GM12878 (cell line): Measurements from ENCODE around the gene CHID1. TPM values are rescaled to one million over a fixed set of nuclear protein-coding genes. Genes with fewer than 3 reads are reported as not detected.

ENCODE experiments used
- ATAC-seq: fragments of 200-7000 bp; cut with Tn5 transposase; 3 replicates; pipeline ENCODE4 v1.9.1; 2020; ENCODE audit warnings: mild to moderate bottlenecking, moderate library complexity
- BruUV-seq: library from RNA; stranded (reverse); fragments of 400-500 nt; replicated peaks from 2 replicates; lab custom pipeline; 2021; lab: Mats Ljungman, UMichigan
- CTCF ChIA-PET: fragments of 300-600 bp; sonication (Branson Sonifier 250); formaldehyde crosslinking; extraction: SDS; loops from one replicate; lab custom pipeline; 2021; ENCODE audit warnings: inconsistent platforms; lab: Yijun Ruan, JAX
- POLR2A ChIA-PET: fragments of 350-600 bp; formaldehyde crosslinking; extraction: SDS; loops from one replicate; lab custom pipeline; 2021; ENCODE audit warnings: inconsistent platforms; lab: Charles Lee
- RAD21 ChIA-PET: fragments of 300-600 bp; sonication (Branson Sonifier 250); formaldehyde crosslinking; loops from one replicate; lab custom pipeline; 2023; ENCODE audit warnings: antibody characterized with exemption; ENCODE audit not compliant: unreplicated experiment; lab: Charles Lee
- SMC1A ChIA-PET: fragments of 300-600 bp; sonication (Branson Sonifier 250); formaldehyde crosslinking; loops from one replicate; lab custom pipeline; 2023; ENCODE audit not compliant: unreplicated experiment, uncharacterized antibody; lab: Charles Lee
- DNase-seq: peaks from one replicate; pipeline ENCODE4 v3.0.0-alpha.2; 2011; ENCODE audit warnings: low read depth, low spot score
- FAIRE-seq: peaks from 3 replicates; lab custom pipeline; 2011; peaks lifted over from hg19 to GRCh38; lab: Jason Lieb, UNC
- H2AFZ ChIP-seq: 2 replicates; pipeline ENCODE4 v1.6.0; 2011; ENCODE audit warnings: low read depth, low read length, control low read depth; ENCODE audit not compliant: control insufficient read depth
- H3K27ac ChIP-seq: 2 replicates; pipeline ENCODE4 v1.5.1; 2011; ENCODE audit warnings: control low read depth; ENCODE audit not compliant: control insufficient read depth, insufficient read depth
- H3K27me3 ChIP-seq, 2 experiments: replicated peaks in 1 of 2; 2 replicates each; pipeline versions ENCODE4 v1.6.0 to v1.6.1; 2011; ENCODE audit warnings: low read length in 1 of 2; ENCODE audit not compliant: control insufficient read depth in 2 of 2, insufficient read depth in 2 of 2
- H3K36me3 ChIP-seq, 2 experiments: 2 replicates each; pipeline ENCODE4 v1.5.1; 2011; ENCODE audit warnings: low read length in 1 of 2; ENCODE audit not compliant: control insufficient read depth in 2 of 2, insufficient read depth in 2 of 2
- H3K4me1 ChIP-seq: 2 replicates; pipeline ENCODE4 v1.6.1; 2011; ENCODE audit warnings: mild to moderate bottlenecking, low read length, moderate library complexity, mixed read lengths; ENCODE audit not compliant: control insufficient read depth, insufficient read depth
- H3K4me2 ChIP-seq: 2 replicates; pipeline ENCODE4 v1.6.0; 2011; ENCODE audit warnings: control low read depth; ENCODE audit not compliant: control insufficient read depth, insufficient read depth
- H3K4me3 ChIP-seq: fragments of 200-600 bp; sonication (generic); 2 replicates; pipeline ENCODE4 v1.5.1; 2016
- H3K79me2 ChIP-seq: 2 replicates; pipeline ENCODE4 v1.6.0; 2011; ENCODE audit warnings: low read length; ENCODE audit not compliant: control insufficient read depth, insufficient read depth
- H3K9ac ChIP-seq: 2 replicates; pipeline ENCODE4 v1.8.0; 2011; ENCODE audit warnings: low read length, control low read depth, mixed read lengths; ENCODE audit not compliant: control insufficient read depth, insufficient read depth
- H3K9me3 ChIP-seq: replicated peaks from 3 replicates; pipeline ENCODE4 v1.5.1; 2011; ENCODE audit warnings: mild to moderate bottlenecking, low read length; ENCODE audit not compliant: control insufficient read depth, insufficient read depth
- H4K20me1 ChIP-seq: 2 replicates; pipeline ENCODE4 v1.6.0; 2011; ENCODE audit not compliant: control insufficient read depth, insufficient read depth
- CEBPB ChIP-seq, 2 experiments: fragments of 150-350 bp in 1 of 2; IDR thresholded peaks; 2 replicates each; pipeline ENCODE4 v1.6.1; 2012 to 2014; ENCODE audit warnings: low read depth in 2 of 2, low read length in 2 of 2, borderline replicate concordance in 1 of 2, inconsistent platforms in 1 of 2
- CHD1 ChIP-seq: IDR thresholded peaks from 2 replicates; pipeline ENCODE4 v1.6.1; 2012; ENCODE audit warnings: low read depth, low read length, improper control_type of control experiment
- MEF2B ChIP-seq: fragments of 450-650 bp; IDR thresholded peaks from 2 replicates; pipeline ENCODE4 v1.6.1; 2018; ENCODE audit warnings: mild to moderate bottlenecking, moderate library complexity; ENCODE audit not compliant: partially characterized antibody, poor library complexity, severe bottlenecking
- NR2C1 ChIP-seq: fragments of 450-650 bp; IDR thresholded peaks from 2 replicates; pipeline ENCODE4 v1.6.1; 2017; ENCODE audit warnings: antibody characterized with exemption, mild to moderate bottlenecking, moderate library complexity
- SMARCA5 ChIP-seq: fragments of 450-650 bp; IDR thresholded peaks from 2 replicates; pipeline ENCODE4 v1.6.1; 2017; ENCODE audit warnings: mild to moderate bottlenecking
- SUPT20H ChIP-seq: IDR thresholded peaks from 2 replicates; pipeline ENCODE4 v1.6.1; 2011; ENCODE audit warnings: low read depth, mild to moderate bottlenecking, low read length, moderate library complexity, borderline replicate concordance; ENCODE audit not compliant: control insufficient read depth
- SUZ12 ChIP-seq: fragments of 200-600 bp; sonication (generic); IDR thresholded peaks from one replicate; pipeline ENCODE4 v1.6.1; 2018; ENCODE audit warnings: antibody characterized with exemption, mild to moderate bottlenecking; ENCODE audit not compliant: unreplicated experiment
- YBX1 ChIP-seq: fragments of 450-650 bp; IDR thresholded peaks from 2 replicates; pipeline ENCODE4 v1.6.1; 2016; ENCODE audit warnings: antibody characterized with exemption
- ZBTB4 ChIP-seq: fragments of 450-650 bp; formaldehyde crosslinking; IDR thresholded peaks from 2 replicates; pipeline ENCODE4 v1.4.0; 2022; ENCODE audit warnings: mild to moderate bottlenecking, moderate library complexity
- ZNF207 ChIP-seq: fragments of 450-650 bp; IDR thresholded peaks from 2 replicates; pipeline ENCODE4 v1.6.1; 2014; ENCODE audit warnings: antibody characterized with exemption, mild to moderate bottlenecking, borderline replicate concordance
- ZNF687 ChIP-seq: fragments of 450-650 bp; IDR thresholded peaks from 2 replicates; pipeline ENCODE4 v1.6.1; 2017; ENCODE audit warnings: mild to moderate bottlenecking, moderate library complexity
- WGBS: methylation state at CpG from one replicate; pipeline ENCODE4 v1.1.6; 2016; ENCODE audit warnings: low lambda C conversion rate; ENCODE audit not compliant: insufficient replicate concordance, insufficient coverage; ENCODE audit errors: missing lambda C conversion rate; 5-methylcytosine and 5-hydroxymethylcytosine counted together
- in situ Hi-C: fragments of 300-500 bp; cut with MboI; formaldehyde crosslinking; loops from 9 replicates; pipeline ENCODE4 v1.14.3; 2018; ENCODE audit warnings: mixed read lengths
- intact Hi-C: fragments of 100-400 bp; cut with micrococcal nuclease; formaldehyde crosslinking; loops from one replicate; pipeline ENCODE4 v1.14.2; 2022; ENCODE audit not compliant: unreplicated experiment
- polyA plus RNA-seq, 11 experiments: library from polyadenylated mRNA; depleted of rRNA in 4 of 11; unstranded in 6 of 11; stranded (reverse) in 5 of 11; fragments of >200 nt; fragmentation: Nextera tagmentation in 4 of 11; fragmentation: Illumina TruSeq in 1 of 11; extraction: Ambion mirVana in 4 of 11; extraction: Trizol in 1 of 11; gene quantifications; 1 replicate in 1 of 11; 2 replicates in 10 of 11; pipeline versions ENCODE4 v1.2.1 to v1.2.3, GENCODE V29; 2011 to 2016; ENCODE audit warnings: inconsistent platforms in 2 of 11, missing spikeins in 2 of 11, low read depth in 1 of 11
- total RNA-seq, 4 experiments: library from RNA; depleted of rRNA in 3 of 4; stranded (reverse); fragments of >200 nt in 3 of 4; fragmentation: Illumina TruSeq in 1 of 4; extraction: Trizol in 1 of 4; gene quantifications; 2 replicates each; pipeline versions ENCODE4 v1.2.1 to v1.2.3, GENCODE V29; 2013 to 2021

The CHID1 gene
- total and polyA plus RNA-seq, 10 of the 15 experiments (the other 5 are each of a cell fraction or from before 2014, with no cell fraction given) = 4.8 to 75.2 (median 30.1) TPM

- TF ChIP-seq ZNF207 (no peak), ZBTB4 (CRISPR knock-in tag) (no peak), NR2C1 (no peak)
Measured at GRCh38 chr11:886568-886967, 24.0 kb downstream of the CHID1 start (continued).

GRCh38 chr11:884578-885070 lies 26.0 kb downstream of the CHID1 start:
- 91% methylated on average over 16 of the region's 16 CpGs for WGBS
- SMC1A ChIA-PET = no interaction called here
- RAD21 ChIA-PET = no interaction called here
- H3K9me3 ChIP-seq = no peaks in the 10 kb centered on the region
- CTCF ChIA-PET = no interaction called here
- no peak overlapping the region for H3K4me3 ChIP-seq
- POLR2A ChIA-PET = no interaction called here
- no peak overlapping the region for H3K4me2 ChIP-seq
- no peak overlapping the region for H2AFZ ChIP-seq
- H4K20me1 ChIP-seq = no peaks in the 10 kb centered on the region
- DNase-seq (no peak), ATAC-seq (no peak), FAIRE-seq (no peak)
- no peak overlapping the region for H3K27ac ChIP-seq
- TF ChIP-seq YBX1 (no peak), CHD1 (no peak), CEBPB (IDR thresholded peaks at IDR 0.05; ENCODE audit: borderline replicate concordance in 1 of 2, low read depth in 2 of 2, low read length in 2 of 2) (no peak), SUPT20H (no peak), ZNF687 (no peak), ZNF207 (no peak), SUZ12 (no peak), MEF2B (no peak), SMARCA5 (no peak)
- no TSS peak for BruUV-seq
- peaks cover 0 to 7% of the 10 kb centered on the region in 2 experiments; a peak in 3 of 4 replicates for H3K36me3 ChIP-seq
- H3K9ac ChIP-seq = no peak overlapping the region
- H3K4me1 ChIP-seq = no peaks in the 10 kb centered on the region
- no peaks in the 10 kb centered on the region for H3K79me2 ChIP-seq
- H3K27me3 ChIP-seq = no peaks in the 10 kb centered on the region
- intact Hi-C loops = no loop called here
- in situ Hi-C loops = no loop called here
